ENCODE measurements around the gene PCDH9.
A peak's percentile ranks its signal among the peaks of the same experiment; 100 is the strongest.

The PCDH9 gene

DNA sequence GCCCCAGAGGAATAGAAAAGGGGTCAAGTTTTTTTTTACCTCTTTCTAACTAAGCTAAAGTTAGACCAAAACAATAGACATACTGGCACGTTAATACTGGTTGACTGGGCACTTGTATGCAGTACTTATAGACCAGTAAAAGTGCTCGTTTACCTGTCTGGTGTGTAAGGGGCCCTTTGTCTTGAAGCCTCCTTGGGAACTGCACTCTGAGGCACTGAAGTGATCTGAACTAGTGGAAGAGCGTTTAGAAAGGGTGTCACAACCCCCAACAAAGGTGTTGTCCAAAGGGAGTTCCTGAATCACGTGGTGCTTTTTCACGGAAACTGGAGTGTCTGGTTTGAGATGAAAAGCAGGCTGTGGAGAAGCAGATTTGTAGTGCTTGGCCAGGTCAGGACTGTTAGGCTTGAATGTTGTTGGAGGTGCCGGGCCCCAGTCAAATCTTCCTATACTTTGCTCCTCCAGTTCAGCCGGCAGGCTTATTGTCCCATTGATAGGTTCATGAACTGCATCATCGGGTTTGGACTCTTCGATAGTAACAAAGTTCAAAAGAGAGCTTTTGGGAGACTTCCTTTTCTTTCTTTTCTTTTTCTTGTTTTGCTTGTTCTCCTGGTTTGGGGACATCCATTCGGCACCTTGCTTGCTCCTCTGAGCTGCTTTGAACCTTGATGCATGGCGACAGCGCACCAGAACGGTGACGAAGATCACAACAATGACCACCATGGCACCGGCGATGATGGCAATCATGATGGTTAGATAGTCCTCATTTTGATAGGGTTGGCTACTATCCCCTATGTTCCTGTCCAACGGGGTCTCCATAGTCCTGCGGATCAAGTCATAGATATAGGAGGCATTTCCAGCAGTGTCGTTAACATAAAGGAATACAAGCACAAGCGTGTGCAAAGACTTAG lies 4.6 kb downstream of the PCDH9 start:
- Histone ChIP-seq H3K27ac (ENCODE audit: low read depth, low read length) (no peak overlapping the region), H3K4me3 (ENCODE audit: low read depth, low read length) (peak overlapping the region; percentile 6; the same call in 1 of the 2 replicates), H3K79me2 (ENCODE audit: control insufficient read depth, insufficient read depth, low read length, unreplicated experiment) (peaks cover 30% of the 10 kb centered on the region), H2AFZ (ENCODE audit: low read length, unreplicated experiment) (no peak overlapping the region), H3K36me3 (ENCODE audit: insufficient read depth, low read length) (no peaks in the 10 kb centered on the region), H3K27me3 (ENCODE audit: insufficient read depth, low read length) (no peaks in the 10 kb centered on the region), H3K4me1 (ENCODE audit: control insufficient read depth, insufficient read depth, low read length, unreplicated experiment) (peaks cover 39% of the 10 kb centered on the region)

DNA sequence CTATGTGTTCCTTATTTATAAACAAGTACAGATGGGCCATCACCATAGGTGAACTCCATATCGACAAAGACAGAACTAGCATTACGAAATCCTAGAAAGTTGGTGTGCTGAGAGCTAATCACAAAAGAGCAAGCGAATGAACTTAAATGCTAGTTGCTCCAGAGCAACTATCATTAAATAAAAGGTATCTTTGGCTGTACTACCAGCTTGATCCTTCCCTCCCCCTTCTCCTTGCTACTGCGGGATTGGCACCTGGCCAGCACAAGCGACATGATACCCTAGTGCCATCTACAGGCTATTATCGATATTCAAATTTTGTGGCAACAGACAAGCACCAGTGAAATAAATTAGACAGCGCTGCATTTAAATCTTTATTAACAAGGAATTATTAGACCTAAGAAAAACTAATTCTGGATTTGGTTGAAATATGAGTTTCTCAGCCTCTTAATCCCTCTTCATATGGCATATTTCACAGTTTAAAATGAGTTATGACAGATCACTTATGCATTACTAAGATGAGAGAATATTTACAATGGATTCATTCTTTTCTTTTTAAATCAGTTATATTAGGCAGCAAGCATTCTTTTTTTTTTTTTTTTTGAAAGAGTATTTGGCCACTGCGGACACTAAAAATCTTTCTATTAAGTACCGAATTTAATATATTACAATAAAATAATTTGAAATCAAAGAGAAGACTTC lies 5.8 kb downstream of the PCDH9 start:
- H3K27me3 ChIP-seq (ENCODE audit: insufficient read depth, low read length): no peaks in the 10 kb centered on the region
- H3K79me2 ChIP-seq (ENCODE audit: control insufficient read depth, insufficient read depth, low read length, unreplicated experiment): peaks cover 24% of the 10 kb centered on the region
- H3K27ac ChIP-seq (ENCODE audit: low read depth, low read length): peak overlapping the region; percentile 67
- H3K36me3 ChIP-seq (ENCODE audit: insufficient read depth, low read length): no peaks in the 10 kb centered on the region
- H2AFZ ChIP-seq (ENCODE audit: low read length, unreplicated experiment): no peak overlapping the region
- peak overlapping the region; percentile 66 for H3K4me3 ChIP-seq (ENCODE audit: low read depth, low read length)
- H3K4me1 ChIP-seq (ENCODE audit: control insufficient read depth, insufficient read depth, low read length, unreplicated experiment): peaks cover 39% of the 10 kb centered on the region

DNA sequence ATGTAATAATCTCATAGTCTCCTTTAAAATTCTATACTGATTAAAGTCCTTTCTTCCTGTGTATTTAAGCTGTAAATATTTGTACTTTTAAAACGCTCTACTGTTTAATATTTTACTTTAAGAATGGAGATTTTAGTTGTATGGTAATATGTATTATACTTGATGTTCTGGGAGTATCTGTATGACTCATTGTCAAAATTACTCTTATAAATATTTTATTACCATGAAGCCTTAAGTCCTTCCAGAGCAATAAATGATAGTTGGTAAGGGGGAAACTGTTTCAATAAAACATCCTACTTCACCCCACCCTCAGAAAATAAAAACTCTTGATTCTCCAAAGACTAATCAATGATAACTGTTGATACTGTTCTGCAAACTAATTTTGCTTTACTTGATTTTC lies 6.4 kb downstream of the PCDH9 start:
- peak overlapping the region; percentile 67 for H3K27ac ChIP-seq (ENCODE audit: low read depth, low read length)
- no peak overlapping the region for H2AFZ ChIP-seq (ENCODE audit: low read length, unreplicated experiment)
- H3K4me1 ChIP-seq (ENCODE audit: control insufficient read depth, insufficient read depth, low read length, unreplicated experiment): peaks cover 39% of the 10 kb centered on the region
- peak overlapping the region; percentile 66 for H3K4me3 ChIP-seq (ENCODE audit: low read depth, low read length)
- H3K36me3 ChIP-seq (ENCODE audit: insufficient read depth, low read length): no peaks in the 10 kb centered on the region
- peaks cover 19% of the 10 kb centered on the region for H3K79me2 ChIP-seq (ENCODE audit: control insufficient read depth, insufficient read depth, low read length, unreplicated experiment)
- H3K27me3 ChIP-seq (ENCODE audit: insufficient read depth, low read length): no peaks in the 10 kb centered on the region

DNA sequence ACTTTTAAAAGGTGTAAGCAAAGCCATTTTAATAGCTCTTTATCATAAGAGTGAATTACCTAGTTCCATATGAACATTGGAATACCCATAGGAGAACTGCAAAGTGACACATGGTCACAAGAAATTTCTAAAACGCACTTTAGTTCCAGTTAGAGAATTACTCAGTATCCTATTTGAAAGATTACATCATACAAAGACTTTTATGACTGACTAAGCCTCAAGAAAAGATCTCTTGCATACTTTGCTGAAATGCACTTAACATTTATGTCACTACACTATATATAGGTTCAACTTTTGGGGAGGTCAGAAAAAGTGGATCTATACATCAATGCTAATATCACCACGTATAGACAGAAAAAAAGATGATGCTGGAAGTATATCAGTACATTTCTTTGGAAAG lies 7.1 kb downstream of the PCDH9 start:
- H3K4me1 ChIP-seq (ENCODE audit: control insufficient read depth, insufficient read depth, low read length, unreplicated experiment): peaks cover 33% of the 10 kb centered on the region
- H3K36me3 ChIP-seq (ENCODE audit: insufficient read depth, low read length): no peaks in the 10 kb centered on the region
- H3K79me2 ChIP-seq (ENCODE audit: control insufficient read depth, insufficient read depth, low read length, unreplicated experiment): peaks cover 12% of the 10 kb centered on the region
- peak overlapping the region; percentile 66 for H3K4me3 ChIP-seq (ENCODE audit: low read depth, low read length)
- peak overlapping the region; percentile 67 for H3K27ac ChIP-seq (ENCODE audit: low read depth, low read length)
- peak overlapping the region; percentile 72 for H2AFZ ChIP-seq (ENCODE audit: low read length, unreplicated experiment)
- no peaks in the 10 kb centered on the region for H3K27me3 ChIP-seq (ENCODE audit: insufficient read depth, low read length)

DNA sequence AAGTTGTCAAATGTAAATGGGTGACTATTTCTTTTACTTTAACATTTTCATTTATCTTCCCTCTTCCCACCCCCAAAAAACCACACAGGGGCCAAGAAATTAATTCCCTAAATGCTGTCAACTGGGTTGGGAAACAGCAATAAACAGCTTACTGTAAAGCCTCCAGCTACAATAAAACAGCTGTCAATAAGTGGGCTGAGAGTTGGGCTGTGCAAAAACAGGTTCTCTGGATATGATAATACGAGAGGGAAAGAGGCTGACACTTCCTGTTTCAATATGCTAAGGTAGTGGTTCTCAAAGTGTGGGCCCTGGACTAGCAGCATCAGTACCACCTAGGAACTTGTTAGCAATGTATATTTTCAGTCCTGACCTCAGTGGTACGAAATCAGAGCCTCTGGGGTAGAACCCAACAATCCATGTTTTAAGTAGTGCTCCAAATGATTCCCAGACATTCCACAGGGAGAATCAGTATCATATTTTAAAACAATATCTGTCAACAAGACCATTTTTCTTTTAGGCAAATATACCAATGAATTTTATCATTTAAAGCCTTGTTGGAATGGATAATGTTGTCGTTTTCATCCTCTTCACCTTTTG lies 8.4 kb downstream of the PCDH9 start:
- Histone ChIP-seq H3K36me3 (ENCODE audit: insufficient read depth, low read length) (no peaks in the 10 kb centered on the region), H3K27me3 (ENCODE audit: insufficient read depth, low read length) (no peaks in the 10 kb centered on the region), H3K4me3 (ENCODE audit: low read depth, low read length) (peak overlapping the region; percentile 50), H3K27ac (ENCODE audit: low read depth, low read length) (no peak overlapping the region), H2AFZ (ENCODE audit: low read length, unreplicated experiment) (peak overlapping the region; percentile 87), H3K79me2 (ENCODE audit: control insufficient read depth, insufficient read depth, low read length, unreplicated experiment) (peaks cover 5% of the 10 kb centered on the region), H3K4me1 (ENCODE audit: control insufficient read depth, insufficient read depth, low read length, unreplicated experiment) (peaks cover 28% of the 10 kb centered on the region)

DNA sequence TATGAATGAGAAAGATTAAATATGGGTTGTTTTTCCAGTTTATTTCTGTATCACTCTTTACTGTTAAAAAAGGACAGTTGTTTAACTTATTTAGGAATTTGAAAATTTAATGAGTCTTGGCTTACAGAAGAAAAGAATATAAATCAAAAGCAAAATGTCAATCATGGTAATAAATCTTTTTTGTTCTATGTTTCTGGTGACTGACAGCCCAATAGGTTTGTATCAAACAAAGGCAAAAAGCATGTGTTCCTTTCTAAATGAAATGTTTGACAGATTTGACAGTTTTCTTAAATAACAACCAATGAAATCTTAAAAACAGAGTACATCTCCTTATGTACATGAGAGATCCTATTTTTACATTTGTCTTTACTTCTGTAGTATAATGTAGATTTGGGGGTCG lies 11.0 kb downstream of the PCDH9 start:
- H3K36me3 ChIP-seq (ENCODE audit: insufficient read depth, low read length): no peaks in the 10 kb centered on the region
- no peak overlapping the region for H2AFZ ChIP-seq (ENCODE audit: low read length, unreplicated experiment)
- peaks cover 25% of the 10 kb centered on the region for H3K4me1 ChIP-seq (ENCODE audit: control insufficient read depth, insufficient read depth, low read length, unreplicated experiment)
- peaks cover 5% of the 10 kb centered on the region for H3K79me2 ChIP-seq (ENCODE audit: control insufficient read depth, insufficient read depth, low read length, unreplicated experiment)
- no peak overlapping the region for H3K27ac ChIP-seq (ENCODE audit: low read depth, low read length)
- H3K27me3 ChIP-seq (ENCODE audit: insufficient read depth, low read length): no peaks in the 10 kb centered on the region
- no peak overlapping the region for H3K4me3 ChIP-seq (ENCODE audit: low read depth, low read length)

DNA sequence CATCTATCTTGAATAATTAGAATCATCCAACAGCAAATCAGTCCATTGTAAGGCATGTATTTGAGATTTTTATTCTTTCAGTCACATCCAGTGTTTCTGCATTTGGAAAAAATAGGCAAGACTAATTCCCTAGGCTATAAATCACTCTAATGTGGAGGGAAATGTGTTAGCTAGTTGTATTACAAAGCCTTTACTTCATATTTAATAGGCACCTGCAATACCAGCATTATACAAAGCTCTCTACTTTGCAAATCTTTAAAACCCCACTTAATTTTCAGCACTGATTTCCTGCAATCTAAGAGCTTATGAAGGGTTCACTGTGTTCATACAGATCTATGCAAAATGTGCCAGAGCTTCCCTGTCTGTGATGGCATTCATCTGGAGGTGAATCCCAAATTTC lies 12.3 kb downstream of the PCDH9 start:
- no peak overlapping the region for H3K27ac ChIP-seq (ENCODE audit: low read depth, low read length)
- H3K36me3 ChIP-seq (ENCODE audit: insufficient read depth, low read length): no peaks in the 10 kb centered on the region
- H2AFZ ChIP-seq (ENCODE audit: low read length, unreplicated experiment): no peak overlapping the region
- H3K4me3 ChIP-seq (ENCODE audit: low read depth, low read length): no peak overlapping the region
- H3K27me3 ChIP-seq (ENCODE audit: insufficient read depth, low read length): no peaks in the 10 kb centered on the region
- H3K79me2 ChIP-seq (ENCODE audit: control insufficient read depth, insufficient read depth, low read length, unreplicated experiment): peaks cover 5% of the 10 kb centered on the region
- peaks cover 13% of the 10 kb centered on the region for H3K4me1 ChIP-seq (ENCODE audit: control insufficient read depth, insufficient read depth, low read length, unreplicated experiment)

DNA sequence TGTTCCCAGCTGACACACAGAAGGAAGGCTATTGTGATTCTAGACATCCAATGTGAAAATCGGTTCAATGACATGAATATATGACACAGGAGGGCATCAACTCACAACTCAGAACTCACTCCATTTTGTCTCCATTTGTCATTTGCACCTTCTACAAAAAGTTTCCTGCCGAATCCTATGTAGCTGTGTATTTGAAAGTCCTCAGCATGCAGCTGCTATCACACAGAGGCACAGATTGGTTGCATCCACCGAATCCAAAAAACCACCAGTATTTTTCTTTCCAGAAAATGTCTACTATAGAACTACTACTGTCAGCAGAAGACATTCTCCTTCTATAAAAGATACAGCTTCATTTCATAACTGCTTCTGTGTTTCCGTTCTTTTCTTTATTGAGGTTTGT lies 13.3 kb downstream of the PCDH9 start:
- H3K36me3 ChIP-seq (ENCODE audit: insufficient read depth, low read length): no peaks in the 10 kb centered on the region
- peaks cover 5% of the 10 kb centered on the region for H3K4me1 ChIP-seq (ENCODE audit: control insufficient read depth, insufficient read depth, low read length, unreplicated experiment)
- H3K4me3 ChIP-seq (ENCODE audit: low read depth, low read length): no peak overlapping the region
- H2AFZ ChIP-seq (ENCODE audit: low read length, unreplicated experiment): no peak overlapping the region
- H3K27me3 ChIP-seq (ENCODE audit: insufficient read depth, low read length): no peaks in the 10 kb centered on the region
- peaks cover 4% of the 10 kb centered on the region for H3K79me2 ChIP-seq (ENCODE audit: control insufficient read depth, insufficient read depth, low read length, unreplicated experiment)
- H3K27ac ChIP-seq (ENCODE audit: low read depth, low read length): no peak overlapping the region

DNA sequence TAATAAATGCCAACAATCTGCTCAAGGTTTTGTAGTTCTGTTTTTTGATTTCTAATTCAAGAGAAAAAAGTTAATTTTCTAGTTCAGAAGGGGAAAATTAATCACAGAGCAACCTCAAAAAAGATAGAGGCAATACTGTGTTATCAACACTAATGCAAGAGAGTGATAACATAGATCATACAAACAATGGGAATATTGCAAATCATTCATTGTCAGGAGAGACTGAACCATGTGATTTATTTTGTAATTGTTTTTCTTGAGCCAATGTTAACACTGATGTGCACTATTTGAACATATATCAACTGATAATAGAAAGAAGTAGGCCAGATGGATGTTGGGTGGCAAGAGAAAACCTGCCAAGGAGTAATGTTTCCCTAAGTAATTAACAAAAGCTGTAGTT lies 19.9 kb downstream of the PCDH9 start:
- Histone ChIP-seq H3K4me3 (ENCODE audit: low read depth, low read length) (no peak overlapping the region), H3K36me3 (ENCODE audit: insufficient read depth, low read length) (no peaks in the 10 kb centered on the region), H3K27me3 (ENCODE audit: insufficient read depth, low read length) (no peaks in the 10 kb centered on the region), H3K27ac (ENCODE audit: low read depth, low read length) (no peak overlapping the region), H3K4me1 (ENCODE audit: control insufficient read depth, insufficient read depth, low read length, unreplicated experiment) (no peaks in the 10 kb centered on the region), H3K79me2 (ENCODE audit: control insufficient read depth, insufficient read depth, low read length, unreplicated experiment) (no peaks in the 10 kb centered on the region), H2AFZ (ENCODE audit: low read length, unreplicated experiment) (no peak overlapping the region)

DNA sequence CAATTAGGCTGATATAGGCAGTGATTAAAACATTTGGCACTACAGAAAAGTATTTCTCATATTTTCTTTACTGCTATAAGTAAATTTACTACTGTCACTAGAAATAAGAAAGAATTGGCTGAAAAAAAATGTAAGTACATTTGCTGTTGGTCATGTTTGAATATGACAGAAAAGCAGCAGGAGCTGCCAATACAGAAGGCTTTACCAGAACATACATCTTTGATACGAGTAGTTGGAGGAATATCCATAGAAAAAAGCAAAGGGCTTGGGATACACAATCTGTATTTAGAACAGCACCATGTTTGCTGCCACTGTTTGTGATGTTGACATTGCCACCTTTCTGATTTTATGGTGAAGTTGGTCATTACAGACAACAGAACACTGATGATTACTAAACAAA lies 21.6 kb downstream of the PCDH9 start:
- H3K4me3 ChIP-seq (ENCODE audit: low read depth, low read length): no peak overlapping the region
- no peaks in the 10 kb centered on the region for H3K36me3 ChIP-seq (ENCODE audit: insufficient read depth, low read length)
- no peak overlapping the region for H3K27ac ChIP-seq (ENCODE audit: low read depth, low read length)

More for the DNA sequence above, 21.6 kb downstream of the PCDH9 start:
- no peaks in the 10 kb centered on the region for H3K4me1 ChIP-seq (ENCODE audit: control insufficient read depth, insufficient read depth, low read length, unreplicated experiment)
- no peaks in the 10 kb centered on the region for H3K79me2 ChIP-seq (ENCODE audit: control insufficient read depth, insufficient read depth, low read length, unreplicated experiment)
- no peaks in the 10 kb centered on the region for H3K27me3 ChIP-seq (ENCODE audit: insufficient read depth, low read length)
- no peak overlapping the region for H2AFZ ChIP-seq (ENCODE audit: low read length, unreplicated experiment)
